Activated naive CD8-positive, alpha-beta T cell treated with anti-CD3 and anti-CD28 coated beads for 36 hours (primary cell): ENCODE results near the gene PGR. TPM values are rescaled to one million over a fixed set of nuclear protein-coding genes. Genes with fewer than 3 reads are reported as not detected.
"Not testable (repeated sequence)": the region's sequence is repeated elsewhere in the genome, so short reads cannot be mapped to it uniquely, and the experiment has no call there.

Source experiments
- DNase-seq: peaks from one replicate; pipeline ENCODE4 v3.0.0; 2021
- H3K27ac Mint-ChIP-seq: one replicate; pipeline ENCODE4 v1.8.0; 2022; ENCODE audit warnings: mild to moderate bottlenecking, moderate library complexity, mixed read lengths
- H3K27me3 Mint-ChIP-seq: one replicate; pipeline ENCODE4 v1.8.0; 2022; ENCODE audit warnings: mild to moderate bottlenecking, mixed read lengths
- H3K36me3 Mint-ChIP-seq: one replicate; pipeline ENCODE4 v1.8.0; 2021; ENCODE audit warnings: mild to moderate bottlenecking, mixed read lengths
- H3K4me1 Mint-ChIP-seq: one replicate; pipeline ENCODE4 v1.8.0; 2021; ENCODE audit warnings: mixed read lengths
- H3K4me3 Mint-ChIP-seq: one replicate; pipeline ENCODE4 v1.8.0; 2022; ENCODE audit warnings: mild to moderate bottlenecking, moderate library complexity, mixed read lengths
- H3K9me3 Mint-ChIP-seq: one replicate; pipeline ENCODE4 v1.8.0; 2022; ENCODE audit warnings: mixed read lengths
- total RNA-seq, 2 experiments: library from RNA; stranded (reverse); gene quantifications; one replicate each; pipeline ENCODE4 v1.2.3, GENCODE V29; 2021

The PGR gene
- total RNA-seq, 2 experiments from 2014 or later: not detected

DNA sequence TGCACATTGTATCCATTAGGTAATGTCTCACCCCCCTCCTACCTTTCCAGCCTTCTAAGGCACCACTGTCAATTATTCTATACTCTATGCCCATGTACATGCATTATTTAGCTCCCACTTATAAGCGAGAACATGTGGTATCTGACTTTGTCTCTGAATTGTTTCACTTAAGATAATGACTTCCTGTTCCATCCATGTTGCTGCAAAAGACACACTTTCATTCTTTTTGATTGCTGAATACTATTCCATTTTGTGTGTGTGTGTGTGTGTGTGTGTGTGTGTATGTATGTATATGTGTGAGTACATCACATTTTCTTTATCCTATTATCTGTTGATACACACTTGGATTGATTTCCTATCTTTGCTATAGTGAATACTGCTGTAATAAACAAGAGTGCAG lies 84.2 kb downstream of the PGR start:
- Mint-ChIP-seq H3K9me3 (no peaks in the 10 kb centered on the region), H3K36me3 (no peaks in the 10 kb centered on the region), H3K27ac (no peak overlapping the region), H3K4me1 (no peaks in the 10 kb centered on the region), H3K27me3 (no peaks in the 10 kb centered on the region), H3K4me3 (no peak overlapping the region)
- no peak for DNase-seq

DNA sequence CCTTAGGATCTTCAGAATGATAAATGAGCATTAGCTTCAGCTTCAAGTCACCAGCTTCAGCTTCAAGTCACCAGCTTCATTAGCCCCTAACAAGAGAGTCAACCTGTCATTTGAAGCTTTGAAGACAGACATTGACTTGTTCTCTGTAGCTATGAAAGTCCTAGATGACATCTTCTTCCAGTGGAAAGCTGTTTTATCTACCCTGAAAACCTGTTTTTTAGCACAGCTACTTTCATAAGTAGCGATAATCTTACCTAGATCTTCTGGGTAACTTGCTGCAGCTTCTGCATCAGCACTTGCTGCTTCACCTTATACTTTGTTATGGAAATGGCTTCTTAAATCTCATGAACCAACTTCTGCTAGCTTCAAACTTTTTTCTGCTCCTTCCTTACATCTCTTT lies 85.7 kb downstream of the PGR start:
- Mint-ChIP-seq H3K4me3 (no peak overlapping the region), H3K9me3 (no peaks in the 10 kb centered on the region), H3K27ac (no peak overlapping the region), H3K4me1 (no peaks in the 10 kb centered on the region), H3K36me3 (no peaks in the 10 kb centered on the region), H3K27me3 (no peaks in the 10 kb centered on the region)
- no peak for DNase-seq

DNA sequence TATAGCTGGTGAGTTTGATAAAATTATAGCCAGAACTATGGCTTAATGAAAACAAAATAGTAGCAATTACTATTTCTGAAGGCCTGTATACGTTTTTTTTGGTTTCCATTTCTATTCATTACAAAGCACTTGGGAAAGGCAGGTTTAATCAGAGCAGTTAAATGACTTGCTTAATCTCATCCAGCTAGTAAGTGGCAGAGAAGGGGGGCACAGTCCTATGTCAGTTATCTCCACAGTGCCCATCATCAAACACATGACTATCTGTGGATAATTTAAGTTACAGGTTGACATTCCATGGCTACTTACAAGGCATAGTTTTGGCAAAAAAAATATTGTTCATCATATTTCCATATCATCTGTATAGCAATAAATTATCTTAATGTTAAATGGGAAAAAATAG lies 93.7 kb downstream of the PGR start:
- Mint-ChIP-seq H3K9me3 (no peaks in the 10 kb centered on the region), H3K36me3 (no peaks in the 10 kb centered on the region), H3K4me3 (no peak overlapping the region), H3K4me1 (no peaks in the 10 kb centered on the region), H3K27ac (no peak overlapping the region), H3K27me3 (no peaks in the 10 kb centered on the region)
- DNase-seq: no peak

DNA sequence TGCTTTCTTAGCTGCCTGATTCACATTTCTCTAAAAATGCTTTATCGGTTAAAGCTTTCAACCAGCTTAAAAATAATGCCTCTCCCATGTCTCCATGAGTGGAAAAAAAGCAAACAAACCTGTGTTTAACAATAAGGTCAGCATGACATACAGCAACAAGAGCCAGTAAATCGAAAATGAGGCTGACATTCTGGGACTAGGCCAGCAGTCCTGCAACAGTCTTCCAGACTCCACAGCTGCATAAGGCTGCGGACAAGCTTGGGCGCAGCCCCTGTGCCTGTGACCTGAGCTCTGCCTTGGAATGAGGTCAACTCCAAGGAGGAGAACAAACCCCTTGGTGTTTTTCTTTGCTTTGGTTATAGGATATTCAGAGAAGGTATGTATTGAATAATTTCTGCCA lies 95.5 kb downstream of the PGR start:
- no peaks in the 10 kb centered on the region for H3K36me3 Mint-ChIP-seq
- no peak for DNase-seq
- H3K27ac Mint-ChIP-seq: no peak overlapping the region
- H3K27me3 Mint-ChIP-seq: no peaks in the 10 kb centered on the region
- no peaks in the 10 kb centered on the region for H3K9me3 Mint-ChIP-seq
- H3K4me3 Mint-ChIP-seq: no peak overlapping the region
- H3K4me1 Mint-ChIP-seq: no peaks in the 10 kb centered on the region

DNA sequence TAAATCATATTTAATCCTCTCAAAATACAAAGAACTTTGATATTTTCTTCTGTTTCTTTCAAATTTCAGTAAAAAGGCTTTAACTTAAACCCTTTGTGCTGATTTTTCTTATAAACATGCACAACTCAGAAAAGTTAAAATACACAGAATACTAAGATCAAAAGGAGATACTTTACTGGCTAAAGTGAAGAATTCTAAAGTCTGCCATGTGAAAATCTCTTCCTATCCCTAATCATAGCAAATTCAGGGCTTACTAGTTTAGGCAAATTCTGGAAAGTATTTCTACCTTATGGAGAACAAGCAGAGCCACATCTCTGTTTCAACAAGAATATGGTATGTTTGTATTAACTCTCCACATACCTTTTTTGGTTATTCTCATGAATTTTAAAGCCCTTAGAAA lies 96.6 kb downstream of the PGR start:
- no peaks in the 10 kb centered on the region for H3K4me1 Mint-ChIP-seq
- no peaks in the 10 kb centered on the region for H3K36me3 Mint-ChIP-seq
- no peak overlapping the region for H3K27ac Mint-ChIP-seq
- H3K4me3 Mint-ChIP-seq: no peak overlapping the region
- DNase-seq: no peak
- H3K27me3 Mint-ChIP-seq: no peaks in the 10 kb centered on the region
- no peaks in the 10 kb centered on the region for H3K9me3 Mint-ChIP-seq

DNA sequence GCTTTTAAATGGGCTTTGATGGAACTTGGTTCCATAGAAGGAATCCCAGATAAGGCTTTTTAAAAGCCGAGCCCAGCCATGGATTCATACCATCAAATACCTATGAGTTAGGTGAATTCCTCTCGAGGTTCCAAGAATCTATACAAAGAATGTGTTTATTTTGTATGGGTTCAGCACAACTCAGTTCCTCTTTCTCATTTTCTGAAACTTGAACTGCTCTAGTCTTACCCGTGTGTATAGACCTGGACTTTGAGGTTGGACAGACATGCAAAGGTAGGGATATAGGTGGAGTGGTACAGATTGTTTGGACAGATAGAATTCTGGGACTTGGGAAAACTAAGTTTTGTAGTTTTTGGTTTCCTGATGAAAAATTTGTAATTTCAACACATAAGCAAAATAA lies 97.9 kb downstream of the PGR start:
- no peak overlapping the region for H3K27ac Mint-ChIP-seq
- H3K4me3 Mint-ChIP-seq: no peak overlapping the region
- H3K4me1 Mint-ChIP-seq: no peaks in the 10 kb centered on the region
- no peaks in the 10 kb centered on the region for H3K9me3 Mint-ChIP-seq
- H3K27me3 Mint-ChIP-seq: no peaks in the 10 kb centered on the region
- DNase-seq: no peak
- no peaks in the 10 kb centered on the region for H3K36me3 Mint-ChIP-seq

DNA sequence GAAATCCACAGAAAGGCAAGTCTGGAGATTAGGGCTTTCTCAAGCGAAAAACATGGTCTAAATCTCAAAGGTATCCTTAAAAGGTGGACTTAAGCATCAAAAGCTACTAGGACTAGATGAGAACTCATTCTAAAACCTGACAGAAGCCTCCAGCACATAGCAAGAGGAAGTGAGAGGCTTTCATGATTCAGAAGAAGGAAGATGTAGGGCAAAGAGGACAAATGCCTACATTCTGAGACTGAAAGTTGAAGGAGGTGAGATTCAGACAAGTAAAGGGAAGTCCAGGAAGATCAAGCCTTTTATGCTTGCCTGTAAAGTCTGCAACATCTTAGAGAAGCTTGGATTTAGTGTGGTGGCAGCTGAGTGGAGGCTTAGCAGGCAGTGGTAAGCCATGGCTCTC lies 98.9 kb downstream of the PGR start:
- DNase-seq: no peak
- Mint-ChIP-seq H3K9me3 (no peaks in the 10 kb centered on the region), H3K4me1 (no peaks in the 10 kb centered on the region), H3K36me3 (no peaks in the 10 kb centered on the region), H3K27ac (no peak overlapping the region), H3K4me3 (no peak overlapping the region), H3K27me3 (no peaks in the 10 kb centered on the region)

DNA sequence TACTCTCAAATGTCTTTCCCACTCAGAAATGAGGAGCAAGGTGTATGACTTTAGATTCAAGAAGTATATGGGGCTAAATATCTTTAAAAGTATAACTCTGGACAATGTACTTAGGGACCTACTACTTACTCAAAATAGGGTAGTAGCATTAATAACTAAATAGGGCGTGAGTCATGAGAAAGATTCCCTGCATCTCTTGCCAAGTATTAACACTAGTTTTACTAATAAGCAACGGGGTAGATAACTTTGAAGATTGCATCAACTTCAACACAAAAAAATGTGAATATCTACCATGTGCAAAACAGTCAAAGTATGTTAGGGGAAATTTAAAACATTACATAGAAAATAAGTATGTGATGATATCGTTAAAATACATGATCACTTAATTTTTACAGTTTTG lies 99.6 kb downstream of the PGR start:
- H3K36me3 Mint-ChIP-seq: no peaks in the 10 kb centered on the region
- no peaks in the 10 kb centered on the region for H3K4me1 Mint-ChIP-seq
- H3K9me3 Mint-ChIP-seq: no peaks in the 10 kb centered on the region
- H3K27me3 Mint-ChIP-seq: no peaks in the 10 kb centered on the region
- H3K4me3 Mint-ChIP-seq: no peak overlapping the region
- no peak for DNase-seq
- no peak overlapping the region for H3K27ac Mint-ChIP-seq

DNA sequence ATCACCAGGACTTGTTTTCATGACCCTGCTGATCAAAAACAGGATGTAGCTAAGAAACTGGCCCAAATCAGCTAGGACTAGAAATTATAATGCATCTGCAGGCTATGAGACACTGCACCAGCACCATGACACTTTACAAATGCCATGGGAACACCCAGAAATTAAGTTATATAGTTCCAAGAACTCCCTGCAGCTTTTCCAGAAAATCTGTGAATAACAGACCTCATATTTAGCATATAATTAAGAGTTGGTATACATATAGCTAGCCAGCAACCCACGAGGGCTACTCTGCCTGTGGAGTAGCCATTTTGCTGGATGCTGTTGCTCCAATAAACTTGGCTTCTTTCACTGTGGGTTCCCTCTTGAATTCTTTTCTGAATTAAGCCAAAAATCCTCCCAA lies 101.0 kb downstream of the PGR start:
- H3K4me3 Mint-ChIP-seq: no peak overlapping the region
- H3K4me1 Mint-ChIP-seq: no peaks in the 10 kb centered on the region
- no peak for DNase-seq
- no peak overlapping the region for H3K27ac Mint-ChIP-seq
- H3K27me3 Mint-ChIP-seq: no peaks in the 10 kb centered on the region
- H3K9me3 Mint-ChIP-seq: no peaks in the 10 kb centered on the region
- no peaks in the 10 kb centered on the region for H3K36me3 Mint-ChIP-seq

DNA sequence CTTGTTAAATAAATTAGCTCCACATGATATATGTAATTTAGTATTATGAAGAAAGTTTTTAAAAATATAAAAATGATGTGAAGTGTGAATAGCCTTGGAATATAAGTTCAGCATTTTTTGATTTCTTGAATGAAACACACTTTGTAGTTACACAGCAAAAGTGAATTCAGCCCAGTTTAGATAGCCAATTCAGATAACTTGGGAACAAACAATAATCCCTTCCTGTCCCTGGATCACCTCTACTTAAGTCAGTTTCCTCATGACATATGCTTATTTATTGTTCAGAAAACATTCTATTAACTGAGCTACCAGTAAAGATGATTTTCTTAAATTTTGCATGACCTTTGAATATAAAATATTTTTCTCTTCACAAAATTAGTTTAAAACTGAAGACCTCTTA lies 107.4 kb downstream of the PGR start:
- Mint-ChIP-seq H3K27ac (no peak overlapping the region), H3K27me3 (no peaks in the 10 kb centered on the region), H3K36me3 (no peaks in the 10 kb centered on the region), H3K4me3 (no peak overlapping the region), H3K9me3 (no peaks in the 10 kb centered on the region), H3K4me1 (no peaks in the 10 kb centered on the region)
- DNase-seq: no peak

DNA sequence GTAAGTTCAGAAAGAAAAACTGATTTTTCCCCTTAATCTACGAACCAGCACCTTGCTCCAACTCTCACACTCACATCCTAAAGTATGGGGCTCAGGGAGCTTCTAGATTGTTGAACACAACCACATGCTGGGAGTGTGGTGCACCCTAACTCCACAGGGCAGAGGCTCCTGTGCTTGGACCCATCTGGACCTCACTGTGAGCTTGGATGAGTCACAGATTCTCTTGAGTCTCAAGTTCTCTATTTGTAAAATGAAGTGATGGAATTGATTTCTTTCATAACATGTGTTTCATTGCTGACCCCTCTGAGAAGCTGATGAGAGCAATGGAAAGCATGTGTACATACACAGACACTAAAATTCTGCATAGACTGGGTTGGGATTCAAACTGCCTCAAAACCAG lies 109.7 kb downstream of the PGR start:
- H3K27ac Mint-ChIP-seq: no peak overlapping the region
- no peak overlapping the region for H3K4me3 Mint-ChIP-seq
- no peaks in the 10 kb centered on the region for H3K4me1 Mint-ChIP-seq
- no peaks in the 10 kb centered on the region for H3K36me3 Mint-ChIP-seq
- no peak for DNase-seq
- no peaks in the 10 kb centered on the region for H3K27me3 Mint-ChIP-seq
- H3K9me3 Mint-ChIP-seq: peaks cover 2% of the 10 kb centered on the region

DNA sequence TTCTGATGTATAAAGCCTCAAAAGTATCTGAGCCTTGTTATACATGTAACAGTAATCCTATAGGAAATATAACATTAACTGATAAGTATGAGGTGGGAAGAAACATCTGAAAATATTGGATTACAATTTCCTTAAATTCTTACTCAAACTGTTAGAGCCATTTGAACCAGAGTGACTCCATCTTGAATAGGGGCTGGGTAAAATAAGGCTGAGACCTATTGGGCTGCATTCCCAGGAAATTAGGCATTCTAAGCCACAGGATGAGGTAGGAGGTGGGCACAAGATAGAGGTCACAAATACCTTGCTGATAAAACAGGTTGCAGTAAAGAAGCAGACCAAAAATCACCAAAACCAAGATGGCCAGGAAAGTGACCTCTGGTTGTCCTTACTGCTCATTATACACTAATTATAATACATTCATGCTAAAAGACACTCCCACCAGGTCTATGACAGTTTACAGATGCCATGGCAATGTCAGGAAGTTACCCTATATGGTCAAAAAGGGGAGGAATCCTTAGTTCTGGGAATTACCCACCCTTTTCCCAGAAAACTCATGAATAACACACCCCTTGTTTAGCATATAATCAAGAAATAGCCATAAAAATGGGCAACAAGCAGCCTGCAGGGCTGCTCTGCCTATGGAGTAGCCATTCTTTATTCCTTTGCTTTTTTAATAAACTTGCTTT lies 114.9 kb downstream of the PGR start:
- no peak for DNase-seq
- H3K27me3 Mint-ChIP-seq: peaks cover 4% of the 10 kb centered on the region
- no peak overlapping the region for H3K27ac Mint-ChIP-seq
- H3K4me3 Mint-ChIP-seq: no peak overlapping the region
- H3K4me1 Mint-ChIP-seq: no peaks in the 10 kb centered on the region
- H3K36me3 Mint-ChIP-seq: no peaks in the 10 kb centered on the region
- peaks cover 2% of the 10 kb centered on the region for H3K9me3 Mint-ChIP-seq

DNA sequence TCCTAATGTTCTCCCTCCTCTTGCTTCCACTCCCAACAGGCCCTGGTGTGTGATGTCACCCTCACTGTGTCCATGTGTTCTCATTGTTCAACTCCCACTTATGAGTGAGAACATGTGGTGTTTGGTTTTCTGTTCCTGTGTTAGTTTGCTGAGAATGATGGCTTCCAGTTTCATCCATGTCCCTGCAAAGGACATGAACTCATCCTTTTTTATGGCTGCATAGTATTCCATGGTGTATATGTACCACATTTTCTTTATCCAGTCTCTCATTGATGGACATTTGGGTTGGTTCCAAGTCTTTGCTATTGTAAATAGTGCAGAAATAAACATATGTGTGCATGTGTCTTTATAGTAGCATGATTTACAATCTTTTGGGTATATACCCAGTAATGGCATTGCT lies 115.9 kb downstream of the PGR start:
- DNase-seq, H3K27ac Mint-ChIP-seq, H3K9me3 Mint-ChIP-seq, H3K4me3 Mint-ChIP-seq, H3K27me3 Mint-ChIP-seq, H3K4me1 Mint-ChIP-seq, H3K36me3 Mint-ChIP-seq: not testable (repeated sequence)

DNA sequence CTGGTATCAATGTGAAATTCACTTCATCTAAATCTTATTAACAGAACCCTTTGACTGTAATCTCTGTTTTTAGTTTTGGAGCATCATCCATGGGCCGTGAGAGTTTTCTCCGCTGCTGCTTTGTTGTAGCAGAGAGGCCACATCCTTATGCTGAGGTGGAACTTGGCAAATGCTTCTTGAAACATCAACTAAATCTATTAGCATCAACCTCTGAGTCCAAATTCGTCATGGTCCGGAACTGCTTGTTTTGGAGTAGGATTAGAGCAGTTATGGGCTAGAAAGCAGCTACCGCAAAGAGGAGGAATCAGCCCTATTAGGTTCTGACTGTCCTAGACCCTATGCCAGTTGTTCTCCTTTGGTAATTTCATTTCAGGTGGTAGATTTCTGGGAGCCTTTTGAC lies 117.7 kb downstream of the PGR start:
- H3K9me3 Mint-ChIP-seq: peaks cover 2% of the 10 kb centered on the region
- no peak for DNase-seq
- H3K4me1 Mint-ChIP-seq: no peaks in the 10 kb centered on the region
- no peak overlapping the region for H3K27ac Mint-ChIP-seq
- H3K36me3 Mint-ChIP-seq: no peaks in the 10 kb centered on the region
- no peak overlapping the region for H3K4me3 Mint-ChIP-seq
- H3K27me3 Mint-ChIP-seq: peaks cover 4% of the 10 kb centered on the region

DNA sequence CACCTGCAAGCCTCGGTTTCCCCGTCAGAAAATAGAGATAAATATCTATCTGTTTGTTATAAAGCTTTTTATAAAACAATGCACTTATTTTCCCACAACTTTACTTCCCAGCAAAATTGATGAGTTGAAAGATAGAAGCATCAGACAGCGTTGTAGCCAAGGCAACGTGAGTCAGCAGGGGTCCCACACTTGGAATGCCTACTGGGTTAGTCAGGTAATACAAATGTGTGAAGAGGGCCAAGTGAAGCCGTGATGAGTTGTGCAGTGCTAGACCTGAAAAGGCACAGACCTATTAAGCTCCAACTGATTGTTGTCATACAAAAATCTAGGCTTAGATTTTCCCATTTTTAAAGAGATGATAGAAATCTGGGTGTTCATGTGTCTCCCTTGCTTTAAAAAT lies 118.7 kb downstream of the PGR start:
- Mint-ChIP-seq H3K4me3 (no peak overlapping the region), H3K4me1 (no peaks in the 10 kb centered on the region), H3K36me3 (no peaks in the 10 kb centered on the region), H3K9me3 (peaks cover under 1% of the 10 kb centered on the region), H3K27me3 (peaks cover 4% of the 10 kb centered on the region), H3K27ac (no peak overlapping the region)
- DNase-seq: no peak

DNA sequence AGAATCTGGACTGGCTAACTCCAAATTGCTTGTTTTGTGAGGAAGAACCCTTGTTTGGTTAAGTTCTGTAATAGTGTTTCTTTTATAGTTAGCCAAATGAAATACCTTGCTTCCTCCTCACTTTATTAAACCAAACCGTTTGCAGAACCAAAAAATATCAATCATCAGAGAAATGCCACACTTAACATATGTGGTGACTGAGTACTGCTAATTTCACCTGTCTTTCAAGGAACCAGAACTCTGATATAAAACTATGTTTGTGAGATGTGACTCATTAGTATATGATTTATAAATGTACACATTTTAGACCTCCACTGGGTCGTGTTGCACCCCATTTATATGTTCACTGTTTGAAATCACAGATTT lies 119.9 kb downstream of the PGR start:
- H3K36me3 Mint-ChIP-seq: no peaks in the 10 kb centered on the region
- no peak overlapping the region for H3K27ac Mint-ChIP-seq
- no peaks in the 10 kb centered on the region for H3K4me1 Mint-ChIP-seq
- H3K27me3 Mint-ChIP-seq: peaks cover 4% of the 10 kb centered on the region
- no peak overlapping the region for H3K4me3 Mint-ChIP-seq
- DNase-seq: no peak
- no peaks in the 10 kb centered on the region for H3K9me3 Mint-ChIP-seq
